VCaP (cell line): Measurements from ENCODE around the gene KRTAP10-9.
"Not testable (repeated sequence)": the region's sequence is repeated elsewhere in the genome, so short reads cannot be mapped to it uniquely, and the experiment has no call there.

Experiments used
- H3K27ac ChIP-seq: fragments of 450-650 bp; 2 replicates; pipeline ENCODE4 v1.5.1; 2017
- CTCF ChIP-seq: fragments of 450-650 bp; conservative IDR thresholded peaks from 2 replicates; pipeline ENCODE4 v1.5.1; 2017; ENCODE audit warnings: mild to moderate bottlenecking, moderate library complexity

Gene KRTAP10-9

GRCh38 chr21:44630440-44630839 is 3.5 kb downstream of the KRTAP10-9 start:
- TF ChIP-seq CTCF: no peak
- H3K27ac ChIP-seq: no peak overlapping the region

- no peak for TF ChIP-seq CTCF
- H3K27ac ChIP-seq: no peak overlapping the region
Observed at GRCh38 chr21:44632067-44632466, 5.2 kb downstream of the KRTAP10-9 start.

- TF ChIP-seq CTCF: no peak
- no peak overlapping the region for H3K27ac ChIP-seq
Observed at GRCh38 chr21:44636209-44637017, 9.5 kb downstream of the KRTAP10-9 start.

GRCh38 chr21:44637018-44637850 is 10.3 kb downstream of the KRTAP10-9 start, which contains the start of gene KRTAP10-10:
TSS of gene KRTAP10-10 (plus strand) at chr21:44637356. CDS start at chr21:44637418, 62 bp downstream.
- TF ChIP-seq CTCF: no peak
- no peak within 1 kb of the TSS for H3K27ac ChIP-seq

GRCh38 chr21:44637851-44638348 is 11.0 kb downstream of the KRTAP10-9 start:
- not testable (repeated sequence) for H3K27ac ChIP-seq

GRCh38 chr21:44638506-44639330 is 11.8 kb downstream of the KRTAP10-9 start:
- H3K27ac ChIP-seq: not testable (repeated sequence)

- H3K27ac ChIP-seq: no peak overlapping the region
- TF ChIP-seq CTCF: no peak
Observed at GRCh38 chr21:44639331-44639655, 12.4 kb downstream of the KRTAP10-9 start.

- TF ChIP-seq CTCF: no peak
- H3K27ac ChIP-seq: no peak overlapping the region
Observed at GRCh38 chr21:44640761-44641160, 13.9 kb downstream of the KRTAP10-9 start.
